GM23248 (cell line): Measurements from ENCODE around the gene DUSP7. TPM values are rescaled to one million over a fixed set of nuclear protein-coding genes. Genes with fewer than 3 reads are reported as not detected.
A peak's percentile ranks its signal among the peaks of the same experiment; 100 is the strongest.

Experiments used
- DNase-seq: peaks from one replicate; pipeline ENCODE4 v3.0.0-alpha.2; 2015
- H2AFZ ChIP-seq: fragments of 200-600 bp; sonication (generic); 2 replicates; pipeline ENCODE4 v1.6.1; 2016; ENCODE audit warnings: antibody characterized with exemption
- H3F3A ChIP-seq: fragments of 200-600 bp; sonication (generic); 2 replicates; pipeline ENCODE4 v1.6.1; 2016; ENCODE audit warnings: mild to moderate bottlenecking, antibody characterized with exemption, mixed run types; ENCODE audit not compliant: insufficient read depth
- H3K27ac ChIP-seq: fragments of 200-600 bp; sonication (generic); 2 replicates; pipeline ENCODE4 v1.5.1; 2016; ENCODE audit warnings: mild to moderate bottlenecking
- H3K27me3 ChIP-seq: fragments of 200-600 bp; sonication (generic); replicated peaks from 2 replicates; pipeline ENCODE4 v1.6.1; 2016; ENCODE audit warnings: mild to moderate bottlenecking; ENCODE audit not compliant: insufficient read depth
- H3K36me3 ChIP-seq: fragments of 200-600 bp; sonication (generic); 2 replicates; pipeline ENCODE4 v1.6.1; 2016; ENCODE audit warnings: low read depth, mild to moderate bottlenecking
- H3K4me1 ChIP-seq: fragments of 200-600 bp; sonication (generic); 2 replicates; pipeline ENCODE4 v1.6.1; 2016; ENCODE audit warnings: mild to moderate bottlenecking; ENCODE audit not compliant: insufficient read depth
- H3K4me2 ChIP-seq: fragments of 200-600 bp; sonication (generic); one replicate; pipeline ENCODE4 v1.6.1; 2016; ENCODE audit warnings: mild to moderate bottlenecking; ENCODE audit not compliant: unreplicated experiment
- H3K4me3 ChIP-seq: fragments of 200-600 bp; sonication (generic); 2 replicates; pipeline ENCODE4 v1.5.1; 2016; ENCODE audit warnings: mild to moderate bottlenecking
- H3K79me2 ChIP-seq: fragments of 200-600 bp; sonication (generic); 2 replicates; pipeline ENCODE4 v1.6.1; 2016; ENCODE audit warnings: mild to moderate bottlenecking; ENCODE audit not compliant: insufficient read depth
- H3K9ac ChIP-seq: fragments of 200-600 bp; sonication (generic); 2 replicates; pipeline ENCODE4 v1.6.1; 2016; ENCODE audit warnings: mild to moderate bottlenecking
- H3K9me2 ChIP-seq: fragments of 200-600 bp; sonication (generic); 2 replicates; pipeline ENCODE4 v1.6.1; 2016; ENCODE audit warnings: mixed run types, mild to moderate bottlenecking, moderate library complexity; ENCODE audit not compliant: insufficient read depth
- H3K9me3 ChIP-seq: fragments of 200-600 bp; sonication (generic); one replicate; pipeline ENCODE4 v1.6.1; 2017; ENCODE audit warnings: low read depth
- H4K20me1 ChIP-seq: fragments of 200-600 bp; sonication (generic); 2 replicates; pipeline ENCODE4 v1.6.0; 2016; ENCODE audit not compliant: insufficient read depth
- EZH2 ChIP-seq: fragments of 200-600 bp; sonication (generic); IDR thresholded peaks from 2 replicates; pipeline ENCODE4 v1.6.1; 2018; ENCODE audit warnings: antibody characterized with exemption, mild to moderate bottlenecking; ENCODE audit not compliant: insufficient read depth, poor library complexity, severe bottlenecking
- EZH2phosphoT487 ChIP-seq: fragments of 200-600 bp; sonication (generic); IDR thresholded peaks from 2 replicates; pipeline ENCODE4 v1.6.1; 2018; ENCODE audit warnings: antibody characterized with exemption, moderate library complexity, mild to moderate bottlenecking, low read depth; ENCODE audit not compliant: insufficient read depth
- WGBS, 2 experiments: methylation state at CpG; one replicate each; pipeline ENCODE4 v1.1.6; 2015 to 2017; ENCODE audit warnings: low lambda C conversion rate in 2 of 2, low coverage in 1 of 2; ENCODE audit errors: missing lambda C conversion rate in 2 of 2; 5-methylcytosine and 5-hydroxymethylcytosine counted together
- in situ Hi-C: fragments of 300-500 bp; cut with MboI; formaldehyde crosslinking; loops from 2 replicates; pipeline ENCODE4 v1.15.0; 2020
- polyA plus RNA-seq: library from polyadenylated mRNA; unstranded; fragments of >200 nt; fragmentation: Nextera tagmentation; extraction: Ambion mirVana; gene quantifications from 2 replicates; pipeline ENCODE4 v1.2.1, GENCODE V29; 2016
- total RNA-seq: library from RNA; depleted of rRNA; stranded (reverse); fragments of >200 nt; shearing (Covaris generic); gene quantifications from 2 replicates; pipeline ENCODE4 v1.2.3, GENCODE V29; 2014

DUSP7 gene
- total and polyA plus RNA-seq, 2 experiments from 2014 or later = 5.8 to 17.7 TPM

DNA sequence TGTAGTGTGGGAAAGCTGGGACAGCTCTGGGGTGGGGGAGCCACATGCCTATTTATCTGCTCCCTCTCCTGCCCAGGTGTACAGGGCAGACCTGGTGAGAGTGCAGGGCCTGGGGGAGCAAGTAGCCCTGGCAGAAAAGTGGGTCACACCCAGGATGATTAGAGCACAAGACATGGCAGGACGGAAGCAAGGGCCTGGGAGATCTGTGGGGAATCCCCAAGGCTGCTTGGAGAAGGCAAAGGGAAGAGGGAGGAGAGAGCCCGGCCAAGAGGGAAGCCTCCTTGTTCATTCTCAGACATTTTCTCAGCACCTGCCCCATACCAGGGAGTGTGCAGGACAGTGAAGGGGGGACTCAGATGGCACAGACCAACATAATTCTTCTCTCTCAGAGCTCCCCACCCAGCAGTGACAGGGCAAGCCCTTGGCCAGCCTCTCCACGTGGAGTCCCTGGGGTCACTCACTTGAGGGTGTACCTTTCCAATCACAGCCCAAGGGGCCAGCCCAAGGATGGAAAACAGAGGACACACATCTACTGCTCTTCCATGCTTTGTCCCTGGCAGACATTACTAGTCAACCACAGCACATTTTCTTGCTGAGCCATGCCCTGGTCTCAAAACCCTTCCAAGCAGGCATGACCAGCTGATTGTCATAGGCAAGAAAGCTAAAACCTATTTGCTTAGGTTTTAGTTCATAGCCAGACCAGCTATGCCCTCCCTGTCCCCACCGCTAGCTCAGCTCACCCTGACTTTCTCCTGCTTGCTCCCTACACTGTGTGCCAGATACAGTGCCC is 4.9 kb upstream of the DUSP7 start:
- Histone ChIP-seq H3K9ac (no peak overlapping the region), H3F3A (no peaks in the 10 kb centered on the region), H3K27me3 (no peaks in the 10 kb centered on the region), H3K4me1 (peaks cover 9% of the 10 kb centered on the region), H2AFZ (no peak overlapping the region), H3K9me2 (no peaks in the 10 kb centered on the region), H3K4me3 (no peak overlapping the region), H3K9me3 (no peaks in the 10 kb centered on the region), H3K36me3 (no peaks in the 10 kb centered on the region), H3K4me2 (no peak overlapping the region), H3K27ac (no peak overlapping the region), H4K20me1 (no peaks in the 10 kb centered on the region), H3K79me2 (peaks cover 4% of the 10 kb centered on the region; the same call in 1 of the 2 replicates)
- 79 to 80% methylated on average over 4 of the region's 4 CpGs for WGBS, 2 experiments
- TF ChIP-seq EZH2phosphoT487 = no peak
- no peak for TF ChIP-seq EZH2
- DNase-seq = peak; percentile 33
- in situ Hi-C loops = no loop called here

- Histone ChIP-seq H3K9me3 (no peaks in the 10 kb centered on the region), H3K4me1 (peaks cover 9% of the 10 kb centered on the region), H3F3A (no peaks in the 10 kb centered on the region), H3K79me2 (peaks cover 15% of the 10 kb centered on the region), H2AFZ (no peak overlapping the region), H3K4me3 (no peak overlapping the region), H4K20me1 (no peaks in the 10 kb centered on the region), H3K9me2 (no peaks in the 10 kb centered on the region), H3K9ac (no peak overlapping the region), H3K27ac (no peak overlapping the region), H3K36me3 (no peaks in the 10 kb centered on the region), H3K4me2 (no peak overlapping the region), H3K27me3 (no peaks in the 10 kb centered on the region)
- WGBS, 2 experiments = 85 to 91% methylated on average over 7 of the region's 7 CpGs
- TF ChIP-seq EZH2 (no peak), EZH2phosphoT487 (no peak)
- in situ Hi-C loops = no loop called here
- DNase-seq = no peak
These were observed 3.4 kb upstream of the DUSP7 start for GRCh38 chr3:52059781-52060180.

- peak overlapping the region; percentile 74 for H2AFZ ChIP-seq
- peaks cover 12% of the 10 kb centered on the region for H3F3A ChIP-seq
- H3K4me2 ChIP-seq = peak overlapping the region; percentile 65
- no peaks in the 10 kb centered on the region for H3K9me3 ChIP-seq
- H3K9ac ChIP-seq = peak overlapping the region; percentile 61
- in situ Hi-C loops = no loop called here
- H3K9me2 ChIP-seq = no peaks in the 10 kb centered on the region
- peaks cover 27% of the 10 kb centered on the region for H3K79me2 ChIP-seq
- no peak for TF ChIP-seq EZH2phosphoT487
- no peak for TF ChIP-seq EZH2
- H3K36me3 ChIP-seq = no peaks in the 10 kb centered on the region
- peak; percentile 51 for DNase-seq
- H3K27me3 ChIP-seq = no peaks in the 10 kb centered on the region
- WGBS, 2 experiments = 64 to 68% methylated on average over 14 of the region's 14 CpGs
- H3K4me3 ChIP-seq = peak overlapping the region; percentile 65
- no peak overlapping the region for H3K27ac ChIP-seq
- H3K4me1 ChIP-seq = peaks cover 23% of the 10 kb centered on the region
- no peaks in the 10 kb centered on the region for H4K20me1 ChIP-seq
These were observed 1.6 kb upstream of the DUSP7 start for GRCh38 chr3:52057812-52058495.

- Histone ChIP-seq H3K36me3 (no peaks in the 10 kb centered on the region), H3K79me2 (peaks cover 33% of the 10 kb centered on the region), H3K4me3 (peak overlapping the region; percentile 74), H3K9me2 (no peaks in the 10 kb centered on the region), H3K9me3 (no peaks in the 10 kb centered on the region), H3F3A (peaks cover 12% of the 10 kb centered on the region), H3K4me1 (peaks cover 24% of the 10 kb centered on the region), H2AFZ (peak overlapping the region; percentile 87), H3K27ac (peak overlapping the region; percentile 73), H4K20me1 (no peaks in the 10 kb centered on the region), H3K9ac (peak overlapping the region; percentile 84), H3K27me3 (no peaks in the 10 kb centered on the region), H3K4me2 (peak overlapping the region; percentile 75)
- in situ Hi-C loops = no loop called here
- TF ChIP-seq EZH2 (no peak), EZH2phosphoT487 (no peak)
- 1 to 2% methylated on average over 39 to 54 of the region's 55 CpGs for WGBS, 2 experiments
- DNase-seq = peak; percentile 99
These were observed 819 bp upstream of the DUSP7 start for GRCh38 chr3:52056968-52057811.
